ENCODE measurements around the gene RASSF4. TPM values are rescaled to one million over a fixed set of nuclear protein-coding genes. Genes with fewer than 3 reads are reported as not detected.
A peak's percentile ranks its signal among the peaks of the same experiment; 100 is the strongest.

Gene RASSF4
- total RNA-seq, 1 experiment from 2014 or later, result not detected

GRCh38 chr10:44982114-44982460 is 22.5 kb downstream of the RASSF4 start:
- H3K27ac Mint-ChIP-seq (ENCODE audit: low read depth, unreplicated experiment), result peak overlapping the region; percentile 81

DNA sequence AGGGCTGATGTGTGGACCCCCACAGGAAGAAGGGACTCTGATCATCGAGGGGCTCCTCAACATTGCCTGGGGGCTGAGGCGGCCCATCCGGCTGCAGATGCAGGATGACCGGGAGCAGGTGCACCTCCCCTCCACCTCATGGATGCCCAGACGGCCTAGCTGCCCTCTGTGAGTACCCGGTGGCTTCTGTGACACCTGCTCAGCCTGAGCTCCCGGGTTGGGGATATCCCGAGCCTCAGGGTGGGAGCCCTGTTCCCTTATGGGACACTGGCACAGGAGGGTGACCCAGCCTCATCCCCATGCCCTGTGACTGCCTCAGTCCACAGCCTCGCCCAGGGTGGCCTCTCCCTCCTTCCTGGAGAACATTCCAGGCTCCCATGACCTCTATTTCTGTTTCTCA is 22.9 kb downstream of the RASSF4 start:
- H3K27me3 Mint-ChIP-seq (ENCODE audit: insufficient read depth, unreplicated experiment), result no peaks in the 10 kb centered on the region
- H3K27ac Mint-ChIP-seq (ENCODE audit: low read depth, unreplicated experiment), result no peak overlapping the region
- ChIA-PET CTCF (interaction anchor here (0.8 kb wide), 1 partner anchor 13 kb away, joined by 4 read pairs; no protein-coding TSS in a partner anchor), POLR2A (interaction anchor here (0.7 kb wide), 1 partner anchor 532 kb away, joined by 3 read pairs; no protein-coding TSS in a partner anchor)
- no TSS peak for BruUV-seq (replicated peaks)
- H3K4me1 Mint-ChIP-seq (ENCODE audit: insufficient read depth, unreplicated experiment), result peaks cover 30% of the 10 kb centered on the region
- intact Hi-C loops (cut with micrococcal nuclease), result no loop called here
- peaks cover 6% of the 10 kb centered on the region for H3K36me3 Mint-ChIP-seq (ENCODE audit: insufficient read depth, unreplicated experiment)
- no peak for DNase-seq (ENCODE audit: unreplicated experiment)
- H3K9me3 Mint-ChIP-seq (ENCODE audit: unreplicated experiment), result no peaks in the 10 kb centered on the region
- no peak for TF ChIP-seq CTCF (IDR thresholded peaks at IDR 0.05; ENCODE audit: unreplicated experiment)
- H3K4me3 Mint-ChIP-seq (ENCODE audit: unreplicated experiment), result no peak overlapping the region

More at GRCh38 chr10:44982114-44982460, 22.5 kb downstream of the RASSF4 start:
- CTCF ChIA-PET, result interaction anchor here (0.8 kb wide), 1 partner anchor 13 kb away, joined by 4 read pairs; no protein-coding TSS in a partner anchor
- BruUV-seq (replicated peaks), result no TSS peak
- Mint-ChIP-seq H3K36me3 (ENCODE audit: insufficient read depth, unreplicated experiment) (peaks cover 6% of the 10 kb centered on the region), H3K27me3 (ENCODE audit: insufficient read depth, unreplicated experiment) (no peaks in the 10 kb centered on the region), H3K4me3 (ENCODE audit: unreplicated experiment) (no peak overlapping the region), H3K4me1 (ENCODE audit: insufficient read depth, unreplicated experiment) (peaks cover 32% of the 10 kb centered on the region), H3K9me3 (ENCODE audit: unreplicated experiment) (no peaks in the 10 kb centered on the region)
- no peak for TF ChIP-seq CTCF (IDR thresholded peaks at IDR 0.05; ENCODE audit: unreplicated experiment)
- peak; percentile 53 for DNase-seq (ENCODE audit: unreplicated experiment)
- intact Hi-C loops (cut with micrococcal nuclease), result no loop called here
- POLR2A ChIA-PET, result no interaction called here

DNA sequence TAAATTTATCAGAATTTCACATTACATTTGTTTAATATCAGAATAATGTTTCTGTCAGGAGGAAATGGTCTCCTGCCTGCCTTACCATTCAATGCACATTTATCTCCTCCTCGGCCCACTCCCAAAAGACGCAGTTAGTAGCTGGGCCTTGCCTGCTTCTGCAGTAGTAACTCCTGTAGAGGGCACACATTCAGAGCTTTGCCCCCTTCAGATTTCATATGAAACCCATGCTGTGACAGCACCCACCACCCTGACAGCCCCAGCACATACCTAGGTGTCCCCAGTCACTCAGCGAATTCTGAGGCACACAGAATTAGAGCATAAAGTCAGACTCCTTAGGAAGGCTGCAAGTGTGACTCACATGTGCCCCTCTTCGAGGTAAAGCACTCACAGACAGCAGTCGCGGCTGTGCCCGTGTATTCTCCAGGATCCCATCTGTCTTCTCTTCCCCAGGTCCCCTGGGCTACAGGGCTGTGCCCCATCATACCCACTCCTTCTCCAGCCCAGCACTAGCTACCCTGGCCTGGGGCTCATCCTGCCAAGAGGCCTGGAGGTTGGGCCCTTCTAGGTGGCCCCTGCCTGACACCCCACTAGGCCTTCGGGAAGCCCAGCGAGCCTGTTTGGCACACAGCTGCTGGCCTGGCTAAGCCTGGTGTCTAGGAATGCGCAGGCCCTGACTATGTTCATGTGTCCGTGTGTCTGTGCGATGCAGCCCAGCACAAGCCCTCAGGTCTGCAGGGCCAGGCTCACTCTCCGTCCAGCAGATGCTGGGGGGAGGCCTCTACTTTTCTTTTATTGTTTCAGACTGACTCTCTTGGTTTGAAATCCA is 23.7 kb downstream of the RASSF4 start:
- H3K36me3 Mint-ChIP-seq (ENCODE audit: insufficient read depth, unreplicated experiment), result peaks cover 6% of the 10 kb centered on the region

More for the DNA sequence above, 23.7 kb downstream of the RASSF4 start:
- intact Hi-C loops (cut with micrococcal nuclease), result no loop called here
- no peaks in the 10 kb centered on the region for H3K9me3 Mint-ChIP-seq (ENCODE audit: unreplicated experiment)
- H3K27ac Mint-ChIP-seq (ENCODE audit: low read depth, unreplicated experiment), result no peak overlapping the region
- no peak overlapping the region for H3K4me3 Mint-ChIP-seq (ENCODE audit: unreplicated experiment)
- peaks cover 30% of the 10 kb centered on the region for H3K4me1 Mint-ChIP-seq (ENCODE audit: insufficient read depth, unreplicated experiment)
- no peak for TF ChIP-seq CTCF (IDR thresholded peaks at IDR 0.05; ENCODE audit: unreplicated experiment)
- H3K27me3 Mint-ChIP-seq (ENCODE audit: insufficient read depth, unreplicated experiment), result no peaks in the 10 kb centered on the region
- BruUV-seq (replicated peaks), result no TSS peak
- ChIA-PET POLR2A (interaction anchor here (0.6 to 0.7 kb wide), 2 partner anchors 112 to 531 kb away, joined by 3 read pairs; no protein-coding TSS in a partner anchor), CTCF (interaction anchor here (0.6 kb wide), 1 partner anchor 12 kb away, joined by 3 read pairs; no protein-coding TSS in a partner anchor)
- no peak for DNase-seq (ENCODE audit: unreplicated experiment)
